Kidney glomerular epithelial cell (primary cell): ENCODE results near the gene IFNK.

Experiments used
- DNase-seq: peaks from one replicate; lab custom pipeline; 2025; lab: John Stamatoyannopoulos, UW

The IFNK gene

DNA sequence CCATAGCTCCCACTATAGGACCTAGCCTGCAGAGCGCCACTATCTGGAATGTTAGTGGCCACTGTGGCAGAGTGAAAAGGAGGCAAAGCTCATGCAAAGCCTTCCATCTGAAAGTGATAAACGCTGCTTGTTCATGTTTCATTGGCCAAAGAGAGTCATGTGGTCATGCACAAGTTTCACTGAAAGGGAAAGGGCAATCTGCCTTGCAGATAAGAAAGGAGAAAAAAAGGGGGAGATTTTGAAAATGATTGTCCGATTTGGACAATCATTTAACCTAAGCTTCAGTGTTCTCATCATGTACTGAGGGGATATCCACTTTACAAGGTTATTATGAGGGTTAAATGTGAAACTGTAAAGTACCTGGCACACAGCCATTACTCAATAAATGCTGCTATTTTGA, 14.6 kb downstream of the IFNK start:
- no peak for DNase-seq

DNA sequence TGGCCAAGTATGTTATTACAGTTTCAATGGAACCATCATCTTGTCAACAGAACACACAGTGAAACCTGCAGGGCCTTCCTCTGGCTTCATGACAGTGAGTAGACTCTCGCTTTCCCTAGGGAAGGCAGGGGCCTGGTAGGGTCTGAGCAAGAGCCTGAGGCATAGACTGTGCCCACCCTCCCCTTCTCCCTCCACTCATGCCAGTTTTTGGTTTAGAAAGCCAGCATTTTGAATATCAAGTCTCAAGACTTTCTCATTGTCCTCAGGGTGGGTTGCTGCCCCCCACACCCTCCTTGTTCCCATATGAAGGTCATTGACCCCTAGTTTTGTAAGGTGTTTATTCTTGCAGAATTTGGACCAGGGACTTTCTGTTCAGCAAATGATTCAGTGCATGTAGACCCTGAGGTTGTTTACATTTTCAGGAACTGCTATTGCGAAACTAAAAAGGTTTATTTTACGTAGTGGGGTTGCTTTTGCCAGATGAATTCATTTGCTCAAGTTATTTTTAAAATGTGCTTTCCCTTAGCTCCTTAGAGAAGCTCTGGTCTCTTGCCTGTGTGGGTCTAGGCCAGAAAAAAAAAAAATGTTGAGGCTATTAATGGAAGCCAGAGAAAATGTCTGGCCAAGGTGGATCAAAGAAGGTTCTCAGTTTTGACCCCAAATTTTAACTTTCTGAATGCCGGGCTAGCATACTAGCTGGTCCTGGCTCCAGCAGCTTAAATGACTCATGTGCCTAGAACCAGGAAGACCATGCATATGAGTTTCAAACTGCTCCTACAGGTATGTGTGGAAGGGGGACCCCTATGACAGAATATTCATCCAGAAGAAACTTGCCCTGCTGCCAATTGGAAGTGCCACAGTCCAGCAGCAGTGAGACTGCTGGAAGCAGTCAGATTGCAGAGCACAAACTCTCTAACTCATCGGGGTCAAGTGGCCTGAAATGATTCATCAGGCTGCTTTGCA, 15.7 kb downstream of the IFNK start:
- no peak for DNase-seq

DNA sequence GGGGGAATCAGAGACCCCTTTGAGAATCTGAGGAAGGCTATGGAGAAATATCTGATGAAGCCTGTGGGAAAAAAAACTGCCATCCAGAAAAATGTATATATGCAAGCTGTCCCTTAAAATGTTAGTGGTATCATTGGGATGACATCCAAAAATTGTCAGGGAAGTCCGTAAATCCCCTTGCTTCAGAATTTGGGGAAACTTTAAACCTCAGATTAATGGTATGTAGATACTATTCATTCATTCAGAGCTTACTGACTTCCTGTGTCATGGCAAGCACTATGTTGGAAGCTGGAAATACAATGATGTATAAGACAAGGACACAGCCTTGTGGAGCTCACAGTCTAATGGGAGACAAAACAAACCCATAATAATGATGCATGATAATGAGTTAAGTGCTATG, 16.4 kb downstream of the IFNK start:
- no peak for DNase-seq

DNA sequence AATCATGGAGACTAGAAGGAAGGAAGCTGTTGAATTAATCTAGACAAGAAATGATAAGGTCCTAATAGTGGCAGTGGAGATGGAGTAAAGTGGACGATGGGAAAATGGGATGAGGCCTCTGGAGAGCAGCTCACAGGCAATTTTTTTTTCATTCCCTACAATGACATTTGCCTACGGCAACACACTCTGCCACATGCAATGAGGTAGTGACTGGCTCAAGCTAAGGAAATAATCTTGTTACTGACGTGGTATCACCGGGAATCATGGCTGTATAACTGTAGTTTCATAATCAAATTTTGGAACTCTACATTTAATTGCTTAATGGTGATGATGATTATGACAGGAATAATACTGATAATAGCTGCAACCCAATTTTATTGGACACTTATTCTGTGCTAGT, 17.6 kb downstream of the IFNK start:
- DNase-seq = no peak

- peak; percentile 32 for DNase-seq
Observed at GRCh38 chr9:27542508-27542907, 18.4 kb downstream of the IFNK start.

- no peak for DNase-seq
Observed at GRCh38 chr9:27545471-27545870, 21.4 kb downstream of the IFNK start.

DNA sequence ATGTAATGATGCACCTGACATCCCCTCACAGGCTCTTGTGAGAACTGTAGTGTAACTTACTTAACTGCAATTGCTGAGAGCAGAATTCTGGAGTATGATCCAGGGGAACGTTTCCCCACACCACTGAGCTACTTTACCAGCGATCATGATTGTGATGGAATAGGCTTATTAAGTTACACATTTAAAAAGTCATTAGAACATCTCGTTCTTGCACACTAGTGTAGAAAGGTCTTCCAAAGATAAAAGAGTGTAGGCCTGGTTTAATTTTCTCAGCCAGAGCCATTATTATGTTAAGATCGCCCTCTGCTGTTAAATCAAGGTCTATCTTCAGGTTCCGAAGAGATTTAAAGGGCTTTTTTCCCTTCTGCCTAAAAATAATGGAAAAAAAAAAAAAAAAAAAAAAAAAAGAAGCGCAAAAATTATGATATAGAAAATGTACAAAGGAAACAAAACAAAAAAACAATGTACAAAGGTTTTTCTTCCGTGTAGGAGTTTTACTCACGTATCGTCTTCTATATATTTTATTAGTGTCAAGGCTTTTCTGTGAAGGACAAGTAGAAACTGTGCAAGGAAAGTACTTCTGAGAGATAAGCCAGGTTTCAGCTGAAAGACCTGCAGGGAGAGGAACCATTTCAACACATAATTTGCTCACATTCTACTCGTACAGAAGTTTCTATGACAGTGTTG, 24.1 kb downstream of the IFNK start:
- peak; percentile 48 for DNase-seq

- DNase-seq = no peak
Observed at GRCh38 chr9:27549196-27549755, 25.2 kb downstream of the IFNK start.

- DNase-seq = no peak
Observed at GRCh38 chr9:27554712-27555111, 30.6 kb downstream of the IFNK start.

DNA sequence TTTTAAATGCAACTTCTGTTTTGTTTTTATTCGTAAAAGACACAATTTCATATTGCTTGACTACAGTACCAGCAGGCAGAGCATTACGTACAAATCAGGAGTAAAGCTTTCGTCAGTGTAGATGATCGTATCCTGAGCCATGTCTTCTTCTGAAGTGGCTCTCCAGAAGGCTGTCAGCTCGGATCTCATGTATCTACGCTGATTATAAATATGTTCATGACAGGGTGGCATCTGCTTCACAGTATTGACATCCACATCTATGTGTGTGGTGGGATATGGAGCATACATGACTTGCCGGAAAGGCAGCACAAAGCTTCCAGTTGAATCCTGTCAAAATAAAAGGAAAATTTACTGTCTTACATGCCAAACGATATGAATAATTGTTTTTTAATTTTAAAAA, 32.4 kb downstream of the IFNK start:
- DNase-seq = no peak

DNA sequence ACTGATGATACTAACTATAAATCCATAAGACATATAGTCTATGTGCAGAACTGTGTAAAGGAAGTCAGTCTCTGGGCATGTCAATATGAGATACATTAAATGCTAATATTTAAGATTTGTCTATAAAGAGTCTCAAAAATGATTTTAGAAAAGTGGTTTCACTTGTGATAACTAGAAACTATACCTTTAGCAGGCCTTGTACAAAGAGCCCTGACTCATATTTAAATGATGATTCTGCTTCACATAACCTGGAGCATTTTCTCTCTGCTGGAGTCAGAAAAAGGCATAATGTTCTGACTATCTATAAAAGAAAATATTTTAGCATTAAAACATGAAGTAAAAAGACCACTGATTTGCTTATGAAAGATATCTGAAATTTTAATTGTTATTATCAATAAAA, 34.2 kb downstream of the IFNK start:
- no peak for DNase-seq

GRCh38 chr9:27560457-27560856, 36.4 kb downstream of the IFNK start:
- no peak for DNase-seq

DNA sequence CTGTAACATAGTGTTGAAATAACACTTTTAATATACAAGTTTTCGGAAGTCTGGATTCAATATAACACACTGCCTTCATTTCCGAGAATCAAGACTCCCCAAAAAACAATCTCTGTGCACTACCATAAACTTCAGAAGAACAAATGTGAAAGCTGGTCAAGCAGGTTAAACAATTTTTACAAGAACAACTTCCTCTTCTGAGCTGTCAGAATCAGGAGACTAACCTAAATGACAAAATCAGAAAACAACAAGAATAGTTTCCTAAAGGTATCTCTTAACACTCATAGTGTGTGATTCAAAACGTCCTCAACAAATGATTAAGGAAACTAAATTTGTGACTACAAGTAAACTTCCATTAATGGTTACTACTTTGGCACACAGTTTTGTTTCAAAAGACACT, 37.6 kb downstream of the IFNK start:
- DNase-seq = no peak

GRCh38 chr9:27563738-27564430, 39.8 kb downstream of the IFNK start:
- no peak for DNase-seq

- no peak for DNase-seq
Observed at GRCh38 chr9:27564670-27565069, 40.6 kb downstream of the IFNK start.

GRCh38 chr9:27565696-27566095, 41.6 kb downstream of the IFNK start:
- no peak for DNase-seq

- no peak for DNase-seq
Observed at GRCh38 chr9:27566118-27566517, 42.0 kb downstream of the IFNK start.

GRCh38 chr9:27569406-27569805, 45.3 kb downstream of the IFNK start:
- no peak for DNase-seq

DNA sequence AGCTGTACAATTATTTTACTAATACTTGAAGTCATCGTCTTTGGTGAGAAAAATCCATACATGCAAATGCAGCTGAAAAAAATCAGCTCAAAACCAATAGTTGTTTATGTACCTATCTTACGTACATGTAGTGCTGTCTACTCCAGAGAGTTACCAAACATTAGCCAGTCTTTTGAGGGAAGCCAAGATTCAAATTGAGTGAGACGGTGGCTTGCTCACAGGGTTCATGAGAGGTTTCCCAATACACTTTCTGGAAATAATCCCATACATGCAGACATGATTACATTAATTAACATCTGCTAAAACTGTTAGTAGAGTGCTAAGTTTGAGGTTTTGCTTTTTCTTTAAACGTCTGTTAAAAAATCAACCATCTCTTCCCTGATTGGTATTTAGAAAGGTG, 46.9 kb downstream of the IFNK start:
- no peak for DNase-seq

GRCh38 chr9:27572061-27572460, 48.0 kb downstream of the IFNK start:
- no peak for DNase-seq

DNA sequence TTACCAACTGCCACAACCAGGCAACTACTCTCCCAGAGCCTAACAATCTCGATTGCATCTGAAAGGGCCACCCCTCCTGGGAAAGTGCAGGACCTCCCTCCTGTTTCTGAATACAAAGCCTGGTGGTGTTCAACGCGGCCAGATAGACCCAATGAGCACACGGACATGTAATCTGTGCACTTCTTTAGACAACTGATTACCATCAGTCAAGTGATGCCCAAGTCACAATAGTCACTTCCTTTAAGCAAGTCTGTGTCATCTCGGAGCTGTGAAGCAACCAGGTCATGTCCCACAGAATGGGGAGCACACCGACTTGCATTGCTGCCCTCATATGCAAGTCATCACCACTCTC, 48.5 kb downstream of the IFNK start:
- peak; percentile 31 for DNase-seq

DNA sequence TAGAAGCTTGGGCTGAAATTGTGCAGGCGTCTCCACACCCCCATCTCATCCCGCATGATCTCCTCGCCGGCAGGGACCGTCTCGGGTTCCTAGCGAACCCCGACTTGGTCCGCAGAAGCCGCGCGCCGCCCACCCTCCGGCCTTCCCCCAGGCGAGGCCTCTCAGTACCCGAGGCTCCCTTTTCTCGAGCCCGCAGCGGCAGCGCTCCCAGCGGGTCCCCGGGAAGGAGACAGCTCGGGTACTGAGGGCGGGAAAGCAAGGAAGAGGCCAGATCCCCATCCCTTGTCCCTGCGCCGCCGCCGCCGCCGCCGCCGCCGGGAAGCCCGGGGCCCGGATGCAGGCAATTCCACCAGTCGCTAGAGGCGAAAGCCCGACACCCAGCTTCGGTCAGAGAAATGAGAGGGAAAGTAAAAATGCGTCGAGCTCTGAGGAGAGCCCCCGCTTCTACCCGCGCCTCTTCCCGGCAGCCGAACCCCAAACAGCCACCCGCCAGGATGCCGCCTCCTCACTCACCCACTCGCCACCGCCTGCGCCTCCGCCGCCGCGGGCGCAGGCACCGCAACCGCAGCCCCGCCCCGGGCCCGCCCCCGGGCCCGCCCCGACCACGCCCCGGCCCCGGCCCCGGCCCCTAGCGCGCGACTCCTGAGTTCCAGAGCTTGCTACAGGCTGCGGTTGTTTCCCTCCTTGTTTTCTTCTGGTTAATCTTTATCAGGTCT, 49.0 kb downstream of the IFNK start, which contains the start of gene C9orf72:
C9orf72 (minus strand) TSS at position 564 of the 716 bp plus-strand sequence. CDS start 6,361 bp downstream, outside the sequence.
- DNase-seq = no peak
